DOHH2 (cell line): ENCODE measurements around the gene TEX26.

ENCODE experiments used
- H3F3A ChIP-seq: fragments of 200-600 bp; sonication (generic), shearing (Covaris generic); 2 replicates; pipeline ENCODE4 v1.6.0; 2016; ENCODE audit warnings: antibody characterized with exemption, mild to moderate bottlenecking; ENCODE audit not compliant: control insufficient read depth, insufficient read depth
- H3K27ac ChIP-seq: fragments of 200-600 bp; sonication (generic); 2 replicates; pipeline ENCODE4 v1.5.1; 2014; ENCODE audit warnings: low read depth, mild to moderate bottlenecking, low read length, moderate library complexity
- H3K27me3 ChIP-seq: fragments of 200-600 bp; sonication (generic); 2 replicates; pipeline ENCODE4 v1.6.1; 2014; ENCODE audit warnings: mild to moderate bottlenecking, low read length, mixed read lengths; ENCODE audit not compliant: control insufficient read depth
- H3K36me3 ChIP-seq: fragments of 200-600 bp; sonication (generic); 2 replicates; pipeline ENCODE4 v1.6.1; 2014; ENCODE audit warnings: mild to moderate bottlenecking, low read length, moderate library complexity, mixed read lengths; ENCODE audit not compliant: control insufficient read depth
- H3K4me1 ChIP-seq: fragments of 200-600 bp; sonication (generic); 2 replicates; pipeline ENCODE4 v1.6.1; 2014; ENCODE audit warnings: mild to moderate bottlenecking, low read length, mixed read lengths; ENCODE audit not compliant: control insufficient read depth
- H3K4me2 ChIP-seq: fragments of 200-600 bp; sonication (generic); 2 replicates; pipeline ENCODE4 v1.6.0; 2014; ENCODE audit warnings: mild to moderate bottlenecking, low read length, moderate library complexity
- H3K4me3 ChIP-seq: fragments of 200-600 bp; sonication (generic); 2 replicates; pipeline ENCODE4 v1.5.1; 2014; ENCODE audit warnings: mild to moderate bottlenecking, low read length, mixed read lengths
- H3K79me2 ChIP-seq: fragments of 200-600 bp; sonication (generic); 2 replicates; pipeline ENCODE4 v1.6.1; 2014; ENCODE audit warnings: mild to moderate bottlenecking, low read length, mixed read lengths; ENCODE audit not compliant: control insufficient read depth
- H3K9me2 ChIP-seq: fragments of 200-600 bp; sonication (generic); replicated peaks from 2 replicates; pipeline ENCODE4 v1.6.1; 2014; ENCODE audit warnings: mild to moderate bottlenecking, low read length, mixed read lengths; ENCODE audit not compliant: control insufficient read depth
- H3K9me3 ChIP-seq: fragments of 200-600 bp; sonication (generic); 2 replicates; pipeline ENCODE4 v1.6.1; 2014; ENCODE audit warnings: antibody characterized with exemption, low read length, mixed read lengths; ENCODE audit not compliant: control insufficient read depth, insufficient read depth
- H4K20me1 ChIP-seq: fragments of 200-600 bp; sonication (generic); 2 replicates; pipeline ENCODE4 v1.6.0; 2014; ENCODE audit warnings: low read depth, mild to moderate bottlenecking, antibody characterized with exemption, low read length, moderate library complexity; ENCODE audit not compliant: control insufficient read depth, insufficient read depth
- CTCF ChIP-seq: fragments of 200-600 bp; sonication (generic); IDR thresholded peaks from one replicate; pipeline ENCODE4 v1.5.1; 2014; ENCODE audit warnings: antibody characterized with exemption, mild to moderate bottlenecking, low read depth, low read length; ENCODE audit not compliant: poor library complexity, severe bottlenecking
- EZH2phosphoT487 ChIP-seq: fragments of 200-600 bp; sonication (generic); IDR thresholded peaks from 2 replicates; pipeline ENCODE4 v1.6.1; 2017; ENCODE audit warnings: borderline replicate concordance, mild to moderate bottlenecking, antibody characterized with exemption, low read length, moderate library complexity, mixed read lengths

The TEX26 gene

GRCh38 chr13:30915691-30916541 lies 16.5 kb upstream of the TEX26 start:
- Histone ChIP-seq H3F3A (no peaks in the 10 kb centered on the region), H3K4me1 (no peaks in the 10 kb centered on the region), H3K79me2 (no peaks in the 10 kb centered on the region), H3K27ac (no peak overlapping the region), H3K4me3 (no peak overlapping the region), H4K20me1 (no peaks in the 10 kb centered on the region), H3K9me3 (no peaks in the 10 kb centered on the region), H3K27me3 (peaks cover 25% of the 10 kb centered on the region; the same call in 1 of the 2 replicates), H3K9me2 (no peaks in the 10 kb centered on the region), H3K36me3 (no peaks in the 10 kb centered on the region), H3K4me2 (no peak overlapping the region)
- TF ChIP-seq EZH2phosphoT487: no peak
- no peak for TF ChIP-seq CTCF

- no peak overlapping the region for H3K4me2 ChIP-seq
- H4K20me1 ChIP-seq: no peaks in the 10 kb centered on the region
- TF ChIP-seq CTCF (no peak), EZH2phosphoT487 (no peak)
- no peaks in the 10 kb centered on the region for H3K4me1 ChIP-seq
- no peaks in the 10 kb centered on the region for H3K79me2 ChIP-seq
- H3K9me2 ChIP-seq: no peaks in the 10 kb centered on the region
- H3K9me3 ChIP-seq: no peaks in the 10 kb centered on the region
- no peak overlapping the region for H3K27ac ChIP-seq
- H3K36me3 ChIP-seq: no peaks in the 10 kb centered on the region
- no peak overlapping the region for H3K4me3 ChIP-seq
- no peaks in the 10 kb centered on the region for H3F3A ChIP-seq
- peaks cover 17% of the 10 kb centered on the region; the same call in 1 of the 2 replicates for H3K27me3 ChIP-seq
These were observed 15.5 kb upstream of the TEX26 start for GRCh38 chr13:30916991-30917390.

GRCh38 chr13:30918662-30919405 lies 13.6 kb upstream of the TEX26 start:
- Histone ChIP-seq H3K36me3 (no peaks in the 10 kb centered on the region), H3K9me3 (no peaks in the 10 kb centered on the region), H3F3A (no peaks in the 10 kb centered on the region), H3K9me2 (no peaks in the 10 kb centered on the region), H3K27me3 (peaks cover 17% of the 10 kb centered on the region; the same call in 1 of the 2 replicates), H4K20me1 (no peaks in the 10 kb centered on the region), H3K27ac (no peak overlapping the region), H3K79me2 (no peaks in the 10 kb centered on the region), H3K4me2 (no peak overlapping the region), H3K4me3 (no peak overlapping the region), H3K4me1 (no peaks in the 10 kb centered on the region)
- no peak for TF ChIP-seq EZH2phosphoT487
- no peak for TF ChIP-seq CTCF
